HepG2 (cell line): Measurements from ENCODE around the gene FAM162B. TPM values are rescaled to one million over a fixed set of nuclear protein-coding genes. Genes with fewer than 3 reads are reported as not detected.

Experiments used
- ATAC-seq: fragments of 200-7000 bp; cut with Tn5 transposase; 3 replicates; pipeline ENCODE4 v1.9.1; 2020; ENCODE audit warnings: mild to moderate bottlenecking, moderate library complexity
- BruUV-seq: library from RNA; stranded (reverse); fragments of 400-500 nt; replicated peaks from 2 replicates; lab custom pipeline; 2021; lab: Mats Ljungman, UMichigan
- CTCF ChIA-PET: fragments of 300-600 bp; formaldehyde crosslinking; extraction: SDS; loops from one replicate; lab custom pipeline; 2021; ENCODE audit warnings: low total read pairs, inconsistent platforms, low intra/inter-chr PET ratio; lab: Yijun Ruan, JAX
- POLR2A ChIA-PET: fragments of 350-600 bp; sonication (Branson Sonifier 250); formaldehyde crosslinking; loops from one replicate; lab custom pipeline; 2020; ENCODE audit warnings: antibody characterized with exemption, inconsistent platforms; lab: Yijun Ruan, JAX
- DNase-seq: peaks from one replicate; pipeline ENCODE4 v3.0.0-alpha.2; 2015; ENCODE audit warnings: low spot score
- FAIRE-seq: peaks from 3 replicates; lab custom pipeline; 2011; peaks lifted over from hg19 to GRCh38; lab: Jason Lieb, UNC
- H2AFZ ChIP-seq: one replicate; pipeline ENCODE4 v1.6.1; 2011; ENCODE audit warnings: low read length, inconsistent platforms
- H3K27ac ChIP-seq: fragments of 300-600 bp; 3 replicates; pipeline ENCODE4 v1.8.0; 2011; ENCODE audit warnings: mixed run types, mild to moderate bottlenecking, mixed read lengths, low read length, inconsistent platforms; ENCODE audit not compliant: insufficient read depth; ENCODE audit errors: extremely low read length
- H3K27me3 ChIP-seq, 2 experiments: fragments of 200-600 bp in 1 of 2; 2 replicates in 1 of 2; 3 replicates in 1 of 2; pipeline versions ENCODE4 v1.6.0 to v1.8.0; 2011; ENCODE audit warnings: low read length in 2 of 2, mild to moderate bottlenecking in 2 of 2, moderate library complexity in 2 of 2, inconsistent platforms in 1 of 2; ENCODE audit not compliant: insufficient read depth in 2 of 2, control insufficient read depth in 1 of 2
- H3K36me3 ChIP-seq, 2 experiments: fragments of 200-600 bp in 1 of 2; replicated peaks in 1 of 2; 2 replicates in 1 of 2; 3 replicates in 1 of 2; pipeline versions ENCODE4 v1.5.1 to v1.8.0; 2011; ENCODE audit warnings: low read length in 2 of 2, inconsistent platforms in 1 of 2; ENCODE audit not compliant: insufficient read depth in 2 of 2, control insufficient read depth in 1 of 2
- H3K4me1 ChIP-seq: 2 replicates; pipeline ENCODE4 v1.5.1; 2012; ENCODE audit warnings: low read length, inconsistent platforms; ENCODE audit not compliant: insufficient read depth
- H3K4me2 ChIP-seq: 2 replicates; pipeline ENCODE4 v1.6.0; 2011; ENCODE audit warnings: low read depth, low read length, inconsistent platforms
- H3K4me3 ChIP-seq, 3 experiments: fragments of 200-600 bp in 1 of 3; sonication (generic), shearing (Covaris generic) in 1 of 3; replicated peaks in 1 of 3; 2 replicates each; pipeline ENCODE4 v1.5.1; 2011 to 2016; ENCODE audit warnings: low read length in 3 of 3, inconsistent platforms in 2 of 3, low read depth in 2 of 3, mild to moderate bottlenecking in 2 of 3, control low read depth in 1 of 3, mixed read lengths in 1 of 3; ENCODE audit not compliant: insufficient read depth in 1 of 3
- H3K79me2 ChIP-seq: one replicate; pipeline ENCODE4 v1.6.1; 2011; ENCODE audit warnings: low read length, inconsistent platforms; ENCODE audit not compliant: insufficient read depth
- H3K9ac ChIP-seq: 2 replicates; pipeline ENCODE4 v1.6.0; 2011; ENCODE audit warnings: mild to moderate bottlenecking, low read depth, low read length, inconsistent platforms; ENCODE audit not compliant: insufficient read depth
- H3K9me3 ChIP-seq: 2 replicates; pipeline ENCODE4 v1.5.1; 2012; ENCODE audit warnings: mild to moderate bottlenecking, low read length
- H4K20me1 ChIP-seq: 2 replicates; pipeline ENCODE4 v1.6.0; 2011; ENCODE audit warnings: inconsistent platforms, mild to moderate bottlenecking, low read length, moderate library complexity; ENCODE audit not compliant: insufficient read depth
- HDAC6 ChIP-seq: fragments of 200-600 bp; sonication (generic); IDR thresholded peaks from 2 replicates; pipeline ENCODE4 v1.7.0; 2017; ENCODE audit warnings: mild to moderate bottlenecking, antibody characterized with exemption, low read length, low read depth
- HOXA3 ChIP-seq: sonication (generic); formaldehyde crosslinking; IDR thresholded peaks from 2 replicates; pipeline ENCODE4 v1.5.0; 2020; ENCODE audit warnings: missing genetic modification reagents
- REPIN1 ChIP-seq: sonication (generic); formaldehyde crosslinking; IDR thresholded peaks from 2 replicates; pipeline ENCODE4 v1.8.0; 2022; ENCODE audit warnings: missing genetic modification reagents, low read depth, mild to moderate bottlenecking, borderline replicate concordance
- SP1 ChIP-seq, 2 experiments: fragments of 450-650 bp in 1 of 2; sonication (generic) in 1 of 2; formaldehyde crosslinking in 1 of 2; IDR thresholded peaks; 2 replicates each; pipeline versions ENCODE4 v1.4.0 to v1.6.1; 2016 to 2020; ENCODE audit warnings: missing genetic modification reagents in 1 of 2
- ZNF205 ChIP-seq: IDR thresholded peaks from 2 replicates; pipeline ENCODE4 v1.6.1; 2018; ENCODE audit warnings: missing biosample characterization, missing genetic modification reagents
- ZNF3 ChIP-seq: IDR thresholded peaks from 2 replicates; pipeline ENCODE4 v1.7.0; 2017; ENCODE audit warnings: inconsistent platforms
- ZNF335 ChIP-seq: sonication (generic); formaldehyde crosslinking; IDR thresholded peaks from 2 replicates; pipeline ENCODE4 v1.4.0; 2020; ENCODE audit warnings: missing genetic modification reagents
- ZNF7 ChIP-seq: IDR thresholded peaks from 2 replicates; pipeline ENCODE4 v1.6.1; 2016; ENCODE audit warnings: missing biosample characterization, missing genetic modification reagents
- ZSCAN29 ChIP-seq: sonication (generic); formaldehyde crosslinking; conservative IDR thresholded peaks from 2 replicates; pipeline ENCODE4 v1.4.0; 2020; ENCODE audit warnings: mild to moderate bottlenecking, missing genetic modification reagents
- WGBS: methylation state at CpG from one replicate; pipeline ENCODE4 v1.1.6; 2017; ENCODE audit warnings: low lambda C conversion rate; 5-methylcytosine and 5-hydroxymethylcytosine counted together
- in situ Hi-C: cut with HindIII; loops from 2 replicates; pipeline ENCODE4 v1.10.0; 2017; ENCODE audit warnings: low pct_unique_long_range_greater_than_20kb; ENCODE audit not compliant: extremely low pct_ligation_motif_present
- intact Hi-C: fragments of 100-400 bp; cut with micrococcal nuclease; formaldehyde crosslinking; loops from one replicate; pipeline ENCODE4 v1.10.0; 2022; ENCODE audit not compliant: unreplicated experiment
- polyA plus RNA-seq, 8 experiments: library from polyadenylated mRNA; depleted of rRNA in 3 of 8; stranded (reverse) in 7 of 8; unstranded in 1 of 8; fragments of >200 nt; fragmentation: Illumina TruSeq in 4 of 8; extraction: Trizol in 4 of 8; gene quantifications; 2 replicates each; pipeline versions ENCODE4 v1.2.1 to v1.2.3, GENCODE V29; 2011 to 2016; ENCODE audit warnings: low read depth in 4 of 8, missing spikeins in 1 of 8, mixed read lengths in 1 of 8; ENCODE audit not compliant: insufficient read depth in 1 of 8
- total RNA-seq, 5 experiments: library from RNA; depleted of rRNA; stranded (reverse); fragments of >200 nt; fragmentation: Illumina TruSeq; extraction: Trizol; gene quantifications; 2 replicates each; pipeline ENCODE4 v1.2.3, GENCODE V29; 2016; ENCODE audit warnings: low read depth in 1 of 5
- TF ChIP-seq, protein P1 (sequence below): sonication (generic); formaldehyde crosslinking; IDR thresholded peaks from 2 replicates; pipeline ENCODE4 v1.4.0; 2020; ENCODE audit warnings: mild to moderate bottlenecking, missing genetic modification reagents
- TF ChIP-seq, protein P2 (sequence below): sonication (generic); formaldehyde crosslinking; IDR thresholded peaks from 2 replicates; pipeline ENCODE4 v1.8.0; 2022; ENCODE audit warnings: mild to moderate bottlenecking, missing genetic modification reagents, borderline replicate concordance
- TF ChIP-seq, protein P3 (sequence below), 2 experiments: fragments of 450-650 bp in 1 of 2; sonication (generic) in 1 of 2; formaldehyde crosslinking; IDR thresholded peaks; 2 replicates each; pipeline versions ENCODE4 v1.5.0 to v1.8.0; 2020 to 2022; ENCODE audit warnings: mild to moderate bottlenecking in 1 of 2, missing genetic modification reagents in 1 of 2
- TF ChIP-seq, protein P4 (sequence below): sonication (generic); formaldehyde crosslinking; IDR thresholded peaks from 2 replicates; pipeline ENCODE4 v1.4.0; 2020; ENCODE audit warnings: mild to moderate bottlenecking, missing genetic modification reagents

The FAM162B gene
- total and polyA plus RNA-seq, 2 of the 13 experiments (the other 11 are each of a cell fraction or from before 2014, with no cell fraction given): not detected

GRCh38 chr6:116797585-116797984, 32.1 kb upstream of the FAM162B start (continued):
- TF ChIP-seq, protein P1, sequence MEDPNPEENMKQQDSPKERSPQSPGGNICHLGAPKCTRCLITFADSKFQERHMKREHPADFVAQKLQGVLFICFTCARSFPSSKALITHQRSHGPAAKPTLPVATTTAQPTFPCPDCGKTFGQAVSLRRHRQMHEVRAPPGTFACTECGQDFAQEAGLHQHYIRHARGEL (CRISPR knock-in tag): no peak

GRCh38 chr6:116793224-116793623, 27.7 kb upstream of the FAM162B start:
- no peaks in the 10 kb centered on the region for H3K36me3 ChIP-seq
- DNase-seq (no peak), ATAC-seq (no peak), FAIRE-seq (no peak)
- BruUV-seq: no TSS peak
- H3K27me3 ChIP-seq: peaks cover 0 to 7% of the 10 kb centered on the region in 2 experiments; a peak in 2 of 5 replicates
- no peak overlapping the region for H3K9ac ChIP-seq
- intact Hi-C loops (no loop called here), in situ Hi-C loops (no loop called here)
- no peak for TF ChIP-seq ZNF205
- TF ChIP-seq ZNF335 (CRISPR knock-in tag): no peak
- TF ChIP-seq HDAC6: no peak
- no peak for TF ChIP-seq SP1 (IDR thresholded peaks at IDR 0.05)
- TF ChIP-seq SP1 (CRISPR knock-in tag; IDR thresholded peaks at IDR 0.05): no peak
- TF ChIP-seq, protein P2, sequence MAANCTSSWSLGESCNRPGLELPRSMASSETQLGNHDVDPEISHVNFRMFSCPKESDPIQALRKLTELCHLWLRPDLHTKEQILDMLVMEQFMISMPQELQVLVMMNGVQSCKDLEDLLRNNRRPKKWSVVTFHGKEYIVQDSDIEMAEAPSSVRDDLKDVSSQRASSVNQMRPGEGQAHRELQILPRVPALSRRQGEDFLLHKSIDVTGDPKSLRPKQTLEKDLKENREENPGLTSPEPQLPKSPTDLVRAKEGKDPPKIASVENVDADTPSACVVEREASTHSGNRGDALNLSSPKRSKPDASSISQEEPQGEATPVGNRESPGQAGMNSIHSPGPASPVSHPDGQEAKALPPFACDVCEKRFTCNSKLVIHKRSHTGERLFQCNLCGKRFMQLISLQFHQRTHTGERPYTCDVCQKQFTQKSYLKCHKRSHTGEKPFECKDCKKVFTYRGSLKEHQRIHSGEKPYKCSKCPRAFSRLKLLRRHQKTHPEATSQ (CRISPR knock-in tag): no peak
- TF ChIP-seq ZNF3: no peak
- TF ChIP-seq, protein P3, sequence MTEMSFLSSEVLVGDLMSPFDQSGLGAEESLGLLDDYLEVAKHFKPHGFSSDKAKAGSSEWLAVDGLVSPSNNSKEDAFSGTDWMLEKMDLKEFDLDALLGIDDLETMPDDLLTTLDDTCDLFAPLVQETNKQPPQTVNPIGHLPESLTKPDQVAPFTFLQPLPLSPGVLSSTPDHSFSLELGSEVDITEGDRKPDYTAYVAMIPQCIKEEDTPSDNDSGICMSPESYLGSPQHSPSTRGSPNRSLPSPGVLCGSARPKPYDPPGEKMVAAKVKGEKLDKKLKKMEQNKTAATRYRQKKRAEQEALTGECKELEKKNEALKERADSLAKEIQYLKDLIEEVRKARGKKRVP (CRISPR knock-in tag; IDR thresholded peaks at IDR 0.05): no peak
- TF ChIP-seq ZNF7 (CRISPR knock-in tag): no peak
- TF ChIP-seq ZSCAN29 (CRISPR knock-in tag): no peak
- TF ChIP-seq, protein P4, sequence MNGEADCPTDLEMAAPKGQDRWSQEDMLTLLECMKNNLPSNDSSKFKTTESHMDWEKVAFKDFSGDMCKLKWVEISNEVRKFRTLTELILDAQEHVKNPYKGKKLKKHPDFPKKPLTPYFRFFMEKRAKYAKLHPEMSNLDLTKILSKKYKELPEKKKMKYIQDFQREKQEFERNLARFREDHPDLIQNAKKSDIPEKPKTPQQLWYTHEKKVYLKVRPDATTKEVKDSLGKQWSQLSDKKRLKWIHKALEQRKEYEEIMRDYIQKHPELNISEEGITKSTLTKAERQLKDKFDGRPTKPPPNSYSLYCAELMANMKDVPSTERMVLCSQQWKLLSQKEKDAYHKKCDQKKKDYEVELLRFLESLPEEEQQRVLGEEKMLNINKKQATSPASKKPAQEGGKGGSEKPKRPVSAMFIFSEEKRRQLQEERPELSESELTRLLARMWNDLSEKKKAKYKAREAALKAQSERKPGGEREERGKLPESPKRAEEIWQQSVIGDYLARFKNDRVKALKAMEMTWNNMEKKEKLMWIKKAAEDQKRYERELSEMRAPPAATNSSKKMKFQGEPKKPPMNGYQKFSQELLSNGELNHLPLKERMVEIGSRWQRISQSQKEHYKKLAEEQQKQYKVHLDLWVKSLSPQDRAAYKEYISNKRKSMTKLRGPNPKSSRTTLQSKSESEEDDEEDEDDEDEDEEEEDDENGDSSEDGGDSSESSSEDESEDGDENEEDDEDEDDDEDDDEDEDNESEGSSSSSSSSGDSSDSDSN (CRISPR knock-in tag): no peak
- TF ChIP-seq HOXA3 (CRISPR knock-in tag): no peak
- no peak for TF ChIP-seq REPIN1 (CRISPR knock-in tag)
- ChIA-PET POLR2A (no interaction called here), CTCF (no interaction called here)
- no peaks in the 10 kb centered on the region for H4K20me1 ChIP-seq
- H3K4me3 ChIP-seq: no peak overlapping the region
- no peak overlapping the region for H3K27ac ChIP-seq
- H3K79me2 ChIP-seq: no peaks in the 10 kb centered on the region
- no peaks in the 10 kb centered on the region for H3K9me3 ChIP-seq
- H3K4me1 ChIP-seq: no peaks in the 10 kb centered on the region
- no peak overlapping the region for H2AFZ ChIP-seq
- no peak overlapping the region for H3K4me2 ChIP-seq
- 6% methylated on average over 3 of the region's 3 CpGs for WGBS
